GM19438 (cell line): Measurements from ENCODE around the gene HIVEP3.

Experiments used
- ATAC-seq: cut with Tn5 transposase; IDR thresholded peaks from one replicate; pipeline ENCODE4 v1.9.1; 2021; ENCODE audit warnings: low read depth; ENCODE audit not compliant: unreplicated experiment

Gene HIVEP3

GRCh38 chr1:41547781-41548560 lies 370.8 kb downstream of the HIVEP3 start:
- ATAC-seq = no peak

- no peak for ATAC-seq
Observed at GRCh38 chr1:41547336-41547735, 371.4 kb downstream of the HIVEP3 start.

- no peak for ATAC-seq
Observed at GRCh38 chr1:41546833-41547135, 371.9 kb downstream of the HIVEP3 start.

- no peak for ATAC-seq
Observed at GRCh38 chr1:41545996-41546832, 372.5 kb downstream of the HIVEP3 start.

- ATAC-seq = no peak
Observed at GRCh38 chr1:41542196-41542930, 376.4 kb downstream of the HIVEP3 start.

GRCh38 chr1:41541592-41541952 lies 377.1 kb downstream of the HIVEP3 start:
- no peak for ATAC-seq

- ATAC-seq = no peak
Observed at GRCh38 chr1:41540886-41541591, 377.7 kb downstream of the HIVEP3 start.

- ATAC-seq = no peak
Observed at GRCh38 chr1:41539999-41540398, 378.7 kb downstream of the HIVEP3 start.

GRCh38 chr1:41539418-41539805 lies 379.3 kb downstream of the HIVEP3 start:
- no peak for ATAC-seq

GRCh38 chr1:41538741-41539417 lies 379.8 kb downstream of the HIVEP3 start:
- no peak for ATAC-seq

GRCh38 chr1:41537788-41538351 lies 380.9 kb downstream of the HIVEP3 start:
- ATAC-seq = no peak

- no peak for ATAC-seq
Observed at GRCh38 chr1:41537251-41537650, 381.5 kb downstream of the HIVEP3 start.

GRCh38 chr1:41536361-41536802 lies 382.3 kb downstream of the HIVEP3 start:
- no peak for ATAC-seq

- ATAC-seq = no peak
Observed at GRCh38 chr1:41535716-41536115, 383.0 kb downstream of the HIVEP3 start.

- no peak for ATAC-seq
Observed at GRCh38 chr1:41535276-41535675, 383.4 kb downstream of the HIVEP3 start.

- no peak for ATAC-seq
Observed at GRCh38 chr1:41534181-41535076, 384.3 kb downstream of the HIVEP3 start.

- no peak for ATAC-seq
Observed at GRCh38 chr1:41533731-41534080, 385.0 kb downstream of the HIVEP3 start.

GRCh38 chr1:41533016-41533730 lies 385.5 kb downstream of the HIVEP3 start:
- ATAC-seq = no peak
